Measurements from ENCODE around the gene RPL21.
"Not testable (repeated sequence)": the region's sequence is repeated elsewhere in the genome, so short reads cannot be mapped to it uniquely, and the experiment has no call there.

Gene RPL21

DNA sequence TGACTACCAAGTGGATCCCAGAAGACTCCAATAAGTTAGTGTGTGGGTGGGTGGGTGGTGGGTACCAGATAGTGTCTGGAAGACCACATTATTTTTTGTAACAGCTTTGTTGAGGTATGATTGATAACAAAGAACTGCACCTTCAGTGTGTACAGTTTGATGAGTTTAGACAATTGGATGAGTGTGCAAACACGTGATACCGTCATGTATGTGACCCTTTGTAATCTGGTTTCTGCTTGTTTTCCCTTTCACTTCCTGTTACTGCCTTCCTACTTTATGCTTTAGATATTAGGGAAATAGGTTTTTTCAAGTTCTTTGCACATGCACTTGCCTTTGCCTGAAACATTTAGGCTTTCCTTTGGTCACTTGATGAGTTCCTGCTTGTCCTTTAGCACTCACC lies 8.5 kb downstream of the RPL21 start:
- no peak for FAIRE-seq

GRCh38 chr13:27261396-27261795 lies 10.0 kb downstream of the RPL21 start:
- no peak for FAIRE-seq

DNA sequence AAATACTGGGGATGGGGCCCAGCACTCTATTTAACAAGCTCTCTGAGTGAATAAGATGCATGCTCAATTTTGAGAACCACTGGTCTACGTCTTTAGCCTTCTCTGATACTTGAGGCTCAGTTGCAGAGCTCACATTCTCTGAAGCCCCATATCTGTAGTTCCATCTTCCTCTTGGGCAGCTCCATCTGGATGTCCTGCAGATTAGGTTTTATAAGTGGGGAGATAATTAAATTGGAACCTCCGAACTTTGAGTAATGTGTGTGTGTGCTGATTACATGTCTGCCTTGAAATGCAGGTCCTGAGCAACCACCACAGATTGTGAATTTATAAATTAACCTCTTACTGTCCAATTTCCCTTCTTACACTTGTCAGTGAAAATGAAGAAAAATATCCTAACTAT lies 12.1 kb downstream of the RPL21 start:
- FAIRE-seq = no peak

DNA sequence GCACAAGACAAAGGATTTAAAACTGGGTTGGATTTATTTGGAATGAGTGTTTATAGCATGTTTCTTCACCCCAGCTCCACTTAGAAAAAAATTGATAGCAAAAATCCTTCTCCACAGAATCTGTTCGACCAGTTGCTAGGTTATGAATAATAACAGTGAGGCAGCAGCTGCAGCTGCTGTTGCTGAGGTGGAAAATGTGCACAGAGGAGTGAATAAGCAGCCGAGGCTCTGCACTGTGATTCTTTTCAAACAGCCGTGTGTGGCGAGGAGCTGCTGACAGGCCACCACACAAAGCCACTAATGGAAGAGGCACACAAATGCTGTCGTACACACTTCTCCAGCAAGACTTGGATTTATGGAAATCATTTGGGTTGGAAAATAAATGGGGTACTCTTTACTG lies 12.8 kb downstream of the RPL21 start:
- FAIRE-seq = no peak

DNA sequence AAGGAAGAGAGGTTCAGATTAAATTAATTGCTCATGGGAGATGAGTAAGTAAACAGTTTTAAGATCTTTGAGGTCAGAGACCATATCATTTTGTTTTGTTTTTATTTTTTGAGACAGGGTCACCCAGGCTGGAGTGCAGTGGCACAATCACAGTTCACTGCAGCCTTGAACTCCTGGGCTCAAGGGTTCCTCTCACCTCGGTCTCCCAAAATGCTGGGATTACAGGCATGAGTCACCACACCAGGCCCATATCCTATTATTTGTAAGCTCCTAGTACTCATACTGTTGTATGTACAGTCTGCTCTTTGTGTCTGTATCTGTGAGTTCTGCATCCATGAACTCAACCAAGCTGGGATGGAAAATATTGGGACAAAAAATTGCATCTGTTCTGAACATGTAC lies 13.3 kb downstream of the RPL21 start:
- FAIRE-seq = no peak

GRCh38 chr13:27266917-27267316 lies 15.6 kb downstream of the RPL21 start:
- no peak for FAIRE-seq

DNA sequence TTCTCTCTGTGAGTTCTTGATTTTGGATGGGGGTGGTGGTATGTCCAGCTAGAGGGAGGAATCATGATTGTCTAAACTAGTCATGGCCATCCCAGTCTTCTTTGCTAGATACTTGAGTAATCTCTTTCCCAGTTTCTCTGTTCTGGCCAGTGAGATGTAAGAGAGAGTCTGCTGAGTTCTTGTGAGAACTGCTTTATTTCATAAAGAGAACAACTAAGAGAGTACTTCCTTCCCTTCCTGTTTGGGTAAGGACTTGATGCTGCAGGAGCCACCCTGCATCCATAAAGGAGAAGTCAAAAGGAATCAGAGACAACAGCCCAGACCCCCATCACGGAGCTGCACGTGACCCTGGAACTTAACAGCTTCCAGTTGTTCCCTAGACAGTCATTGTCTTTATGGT lies 16.2 kb downstream of the RPL21 start:
- no peak for FAIRE-seq

GRCh38 chr13:27269114-27269665 lies 17.8 kb downstream of the RPL21 start:
- FAIRE-seq = no peak

GRCh38 chr13:27270594-27271520 lies 19.5 kb downstream of the RPL21 start, which contains the start of gene RASL11A:
Gene RASL11A (plus strand): TSS chr13:27270830. CDS start chr13:27270945, 115 bp downstream.
- no peak for FAIRE-seq

- FAIRE-seq = no peak
Measured at GRCh38 chr13:27271570-27272096, 20.3 kb downstream of the RPL21 start.

- no peak for FAIRE-seq
Measured at GRCh38 chr13:27273658-27274425, 22.5 kb downstream of the RPL21 start.

DNA sequence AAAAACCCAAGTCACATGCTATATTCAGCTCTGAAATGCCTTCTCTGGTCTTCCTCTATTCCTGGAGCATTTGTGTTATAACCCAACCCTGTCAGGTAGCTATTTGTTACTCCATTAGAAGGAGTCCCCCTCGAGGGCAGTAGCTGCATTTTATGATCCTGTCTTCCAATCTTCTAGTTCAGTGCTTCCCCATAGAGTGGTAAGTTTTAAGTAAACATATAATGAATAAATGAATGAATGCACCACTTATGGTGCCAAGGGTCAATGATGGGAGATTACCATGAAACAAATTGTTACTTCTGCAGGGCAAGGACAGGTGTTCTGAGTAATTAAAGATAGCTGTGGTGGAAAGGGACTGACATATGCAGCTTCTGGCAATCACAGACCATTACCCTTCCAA lies 23.3 kb downstream of the RPL21 start:
- FAIRE-seq = no peak

DNA sequence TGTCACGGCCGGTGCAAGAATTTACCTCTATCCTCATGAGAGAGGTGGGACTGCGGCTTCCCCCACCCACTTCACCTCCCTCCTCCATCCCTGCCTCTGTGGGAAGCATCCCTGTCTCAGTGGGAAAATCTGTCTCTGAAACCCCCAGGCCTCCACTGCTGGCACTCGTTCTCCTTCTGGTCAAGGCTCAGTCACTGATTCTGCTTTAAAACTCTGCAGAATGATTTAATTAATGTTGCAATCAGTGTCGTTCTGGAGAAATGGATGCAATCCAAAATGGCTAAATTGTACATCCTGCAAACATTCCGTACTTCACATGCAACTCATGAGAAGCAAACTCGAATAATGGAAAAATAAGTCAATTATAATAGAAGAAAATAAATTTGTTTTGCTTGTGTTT lies 24.8 kb downstream of the RPL21 start:
- no peak for FAIRE-seq

DNA sequence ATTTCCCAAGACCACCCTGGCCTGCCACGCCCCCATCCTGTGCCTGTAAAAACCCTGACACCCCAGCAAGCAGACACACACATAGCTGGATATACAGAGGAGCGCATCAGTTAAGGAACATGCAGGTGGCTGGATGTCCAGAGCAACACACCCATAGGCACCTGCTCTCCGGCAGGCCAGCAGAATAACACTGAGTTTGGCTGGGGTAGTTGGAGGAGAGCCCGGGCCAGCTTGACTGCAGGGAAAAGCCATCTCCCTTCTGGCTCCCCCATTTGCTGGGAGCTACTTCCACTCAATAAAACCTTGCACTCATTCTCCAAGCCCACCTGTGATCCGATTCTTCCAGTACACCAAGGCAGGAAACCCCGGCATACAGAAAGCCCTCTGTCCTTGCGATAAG lies 28.1 kb downstream of the RPL21 start:
- FAIRE-seq = no peak

- FAIRE-seq = no peak
Measured at GRCh38 chr13:27280009-27280656, 28.8 kb downstream of the RPL21 start.

DNA sequence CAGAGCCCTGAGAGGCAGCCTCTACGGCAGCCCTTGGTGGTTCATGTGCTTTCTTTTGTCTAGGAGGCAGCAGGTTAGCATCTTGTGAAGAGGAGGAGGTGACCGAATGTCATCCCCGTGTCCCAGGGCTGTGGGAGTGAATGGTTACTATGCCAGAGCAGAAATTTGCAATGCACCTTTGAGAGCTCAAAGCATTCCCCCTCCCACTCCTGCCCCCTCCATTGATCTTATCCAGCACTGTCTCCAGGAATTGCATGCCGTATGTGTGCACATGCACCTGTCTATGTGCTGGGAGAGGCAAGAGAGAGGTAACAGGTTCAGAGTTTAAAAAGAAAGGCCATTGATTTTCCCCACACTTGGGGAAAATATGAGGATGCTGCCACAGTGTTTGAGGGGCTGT lies 29.5 kb downstream of the RPL21 start:
- FAIRE-seq = no peak

GRCh38 chr13:27281420-27281819 lies 30.1 kb downstream of the RPL21 start:
- FAIRE-seq = no peak

- no peak for FAIRE-seq
Measured at GRCh38 chr13:27283906-27284493, 32.6 kb downstream of the RPL21 start.

DNA sequence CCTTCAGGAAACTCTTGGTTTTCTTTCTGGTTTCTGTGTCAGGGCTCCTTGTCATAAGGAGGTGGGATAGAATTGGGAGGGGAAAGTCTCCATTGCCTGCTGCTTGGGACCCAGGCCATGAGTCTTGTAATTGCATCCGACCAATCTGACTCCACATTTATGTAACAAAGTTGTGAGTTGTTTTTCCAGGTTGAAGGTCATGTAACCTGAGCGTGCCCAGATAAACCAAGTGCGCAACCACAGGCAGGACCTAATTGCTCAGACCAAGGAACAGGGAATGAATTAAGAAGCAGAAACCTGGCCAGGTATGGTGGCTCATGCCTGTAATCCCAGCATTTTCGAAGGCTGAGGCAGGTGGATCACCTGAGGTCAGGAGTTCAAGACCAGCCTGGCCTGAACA lies 37.0 kb downstream of the RPL21 start:
- no peak for FAIRE-seq

GRCh38 chr13:27289011-27289665 lies 37.8 kb downstream of the RPL21 start:
- no peak for FAIRE-seq

DNA sequence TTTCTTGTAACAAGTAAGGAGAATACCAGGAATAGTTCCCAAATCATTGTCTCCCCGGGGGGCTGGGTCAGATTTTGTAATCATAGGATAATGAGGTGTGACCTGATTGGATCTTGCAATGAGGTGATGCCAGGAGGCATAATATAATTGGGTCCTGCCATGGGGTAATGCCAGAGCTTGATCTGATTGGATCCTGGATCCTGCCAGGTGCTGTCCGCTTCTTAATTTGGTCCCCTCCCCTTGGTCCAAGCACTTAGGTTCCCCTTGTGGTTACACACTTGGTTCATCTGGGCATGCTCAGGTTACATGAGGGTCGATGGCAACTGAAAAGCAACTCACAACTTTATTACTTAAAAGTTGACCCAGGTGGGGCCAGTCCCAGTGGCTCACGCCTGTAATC lies 39.4 kb downstream of the RPL21 start:
- FAIRE-seq = no peak

- FAIRE-seq = not testable (repeated sequence)
Measured at GRCh38 chr13:27291967-27292366, 40.6 kb downstream of the RPL21 start.

Data from TTC549 (cell line).